DOHH2 (cell line): Measurements from ENCODE around the gene NPNT.

Experiments used
- EZH2phosphoT487 ChIP-seq: fragments of 200-600 bp; sonication (generic); IDR thresholded peaks from 2 replicates; pipeline ENCODE4 v1.6.1; 2017; ENCODE audit warnings: borderline replicate concordance, mild to moderate bottlenecking, antibody characterized with exemption, low read length, moderate library complexity, mixed read lengths
- TF ChIP-seq, protein P1 (sequence below): fragments of 200-600 bp; sonication (generic); IDR thresholded peaks from one replicate; pipeline ENCODE4 v1.5.1; 2014; ENCODE audit warnings: antibody characterized with exemption, mild to moderate bottlenecking, low read depth, low read length; ENCODE audit not compliant: poor library complexity, severe bottlenecking

DNA sequence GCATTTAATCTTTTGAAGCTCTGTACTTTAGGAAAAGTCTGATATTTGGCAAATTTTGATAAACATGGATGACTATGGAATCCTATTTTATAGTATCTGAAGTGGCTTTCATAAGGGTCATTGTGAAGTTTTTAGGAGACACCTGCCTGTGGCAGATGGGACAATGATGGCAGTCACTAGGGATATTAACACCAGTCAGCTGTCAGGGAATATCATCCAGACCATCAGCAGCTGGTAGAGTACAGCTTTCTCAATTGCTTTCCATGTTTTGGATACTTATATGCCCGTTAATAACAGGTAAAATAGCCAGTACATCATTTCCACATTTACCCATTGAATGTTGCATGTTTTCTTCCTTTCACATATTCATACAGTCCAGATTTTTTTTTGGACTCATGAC lies 39.1 kb downstream of the NPNT start:
- TF ChIP-seq EZH2phosphoT487, result no peak
- TF ChIP-seq, protein P1, sequence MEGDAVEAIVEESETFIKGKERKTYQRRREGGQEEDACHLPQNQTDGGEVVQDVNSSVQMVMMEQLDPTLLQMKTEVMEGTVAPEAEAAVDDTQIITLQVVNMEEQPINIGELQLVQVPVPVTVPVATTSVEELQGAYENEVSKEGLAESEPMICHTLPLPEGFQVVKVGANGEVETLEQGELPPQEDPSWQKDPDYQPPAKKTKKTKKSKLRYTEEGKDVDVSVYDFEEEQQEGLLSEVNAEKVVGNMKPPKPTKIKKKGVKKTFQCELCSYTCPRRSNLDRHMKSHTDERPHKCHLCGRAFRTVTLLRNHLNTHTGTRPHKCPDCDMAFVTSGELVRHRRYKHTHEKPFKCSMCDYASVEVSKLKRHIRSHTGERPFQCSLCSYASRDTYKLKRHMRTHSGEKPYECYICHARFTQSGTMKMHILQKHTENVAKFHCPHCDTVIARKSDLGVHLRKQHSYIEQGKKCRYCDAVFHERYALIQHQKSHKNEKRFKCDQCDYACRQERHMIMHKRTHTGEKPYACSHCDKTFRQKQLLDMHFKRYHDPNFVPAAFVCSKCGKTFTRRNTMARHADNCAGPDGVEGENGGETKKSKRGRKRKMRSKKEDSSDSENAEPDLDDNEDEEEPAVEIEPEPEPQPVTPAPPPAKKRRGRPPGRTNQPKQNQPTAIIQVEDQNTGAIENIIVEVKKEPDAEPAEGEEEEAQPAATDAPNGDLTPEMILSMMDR, result no peak
